GM23338 (cell line): ENCODE results near the gene FRK. TPM values are rescaled to one million over a fixed set of nuclear protein-coding genes. Genes with fewer than 3 reads are reported as not detected.

ENCODE experiments used
- ATAC-seq: fragments of 200-7000 bp; cut with Tn5 transposase; 3 replicates; pipeline ENCODE4 v1.9.1; 2020
- DNase-seq: peaks from one replicate; pipeline ENCODE4 v3.0.0-alpha.2; 2015; ENCODE audit warnings: low spot score
- H2AFZ ChIP-seq: fragments of 200-600 bp; sonication (generic); 2 replicates; pipeline ENCODE4 v1.8.0; 2016; ENCODE audit warnings: antibody characterized with exemption, mild to moderate bottlenecking, moderate library complexity
- H3F3A ChIP-seq: fragments of 200-600 bp; sonication (generic); replicated peaks from 2 replicates; pipeline ENCODE4 v1.8.0; 2017; ENCODE audit warnings: antibody characterized with exemption, mixed run types, low read depth
- H3K27ac ChIP-seq: fragments of 200-600 bp; sonication (generic); 2 replicates; pipeline ENCODE4 v1.6.1; 2016; ENCODE audit warnings: low read depth
- H3K27me3 ChIP-seq: fragments of 200-600 bp; sonication (generic); 2 replicates; pipeline ENCODE4 v1.8.0; 2016; ENCODE audit warnings: mild to moderate bottlenecking, mixed run types, moderate library complexity; ENCODE audit not compliant: insufficient read depth
- H3K36me3 ChIP-seq: fragments of 200-600 bp; sonication (generic); 2 replicates; pipeline ENCODE4 v1.8.0; 2016; ENCODE audit warnings: mild to moderate bottlenecking; ENCODE audit not compliant: insufficient read depth
- H3K4me1 ChIP-seq: fragments of 200-600 bp; sonication (generic); 2 replicates; pipeline ENCODE4 v1.8.0; 2016; ENCODE audit warnings: mild to moderate bottlenecking, moderate library complexity; ENCODE audit not compliant: insufficient read depth
- H3K4me2 ChIP-seq: fragments of 200-600 bp; sonication (generic); 2 replicates; pipeline ENCODE4 v1.7.1; 2017; ENCODE audit warnings: mixed run types
- H3K4me3 ChIP-seq: fragments of 200-600 bp; sonication (generic); 2 replicates; pipeline ENCODE4 v1.6.1; 2016; ENCODE audit warnings: mixed run types
- H3K79me2 ChIP-seq: fragments of 200-600 bp; sonication (generic); replicated peaks from 2 replicates; pipeline ENCODE4 v1.8.0; 2017; ENCODE audit warnings: mild to moderate bottlenecking; ENCODE audit not compliant: insufficient read depth
- H3K9me2 ChIP-seq: fragments of 200-600 bp; sonication (generic); 2 replicates; pipeline ENCODE4 v1.8.0; 2017; ENCODE audit not compliant: insufficient read depth
- H4K20me1 ChIP-seq: fragments of 200-600 bp; sonication (generic); replicated peaks from 2 replicates; pipeline ENCODE4 v1.8.0; 2017; ENCODE audit warnings: mild to moderate bottlenecking; ENCODE audit not compliant: insufficient read depth
- H3K27ac Mint-ChIP-seq: 2 replicates; pipeline ENCODE4 v1.8.0; 2020; ENCODE audit warnings: inconsistent platforms, mild to moderate bottlenecking, moderate library complexity, mixed read lengths
- H3K27me3 Mint-ChIP-seq: 3 replicates; pipeline ENCODE4 v1.8.0; 2022; ENCODE audit warnings: low read depth, mild to moderate bottlenecking, moderate library complexity, mixed read lengths, inconsistent platforms; ENCODE audit not compliant: insufficient read depth, poor library complexity
- H3K36me3 Mint-ChIP-seq: 3 replicates; pipeline ENCODE4 v1.8.0; 2021; ENCODE audit warnings: low read depth, mild to moderate bottlenecking, inconsistent platforms, moderate library complexity, mixed read lengths
- H3K4me1 Mint-ChIP-seq: 3 replicates; pipeline ENCODE4 v1.8.0; 2020; ENCODE audit warnings: mild to moderate bottlenecking, inconsistent platforms, mixed read lengths
- H3K4me3 Mint-ChIP-seq: 3 replicates; pipeline ENCODE4 v1.8.0; 2021; ENCODE audit warnings: moderate library complexity, mild to moderate bottlenecking, inconsistent platforms, mixed read lengths
- H3K9me3 Mint-ChIP-seq: 3 replicates; pipeline ENCODE4 v1.8.0; 2020; ENCODE audit warnings: moderate library complexity, mild to moderate bottlenecking, inconsistent platforms, mixed read lengths
- CREB1 ChIP-seq: fragments of 250-450 bp; sonication (Bioruptor Pico); IDR thresholded peaks from 2 replicates; pipeline ENCODE4 v1.5.0; 2020; ENCODE audit warnings: low read depth, mild to moderate bottlenecking, moderate library complexity
- EZH2phosphoT487 ChIP-seq: fragments of 200-600 bp; sonication (generic); IDR thresholded peaks from one replicate; pipeline ENCODE4 v1.8.1; 2018; ENCODE audit warnings: antibody characterized with exemption; ENCODE audit not compliant: unreplicated experiment
- JUNB ChIP-seq: IDR thresholded peaks from one replicate; pipeline ENCODE4 v1.6.1; 2016; ENCODE audit warnings: antibody characterized with exemption; ENCODE audit not compliant: unreplicated experiment
- NANOG ChIP-seq: IDR thresholded peaks from 2 replicates; pipeline ENCODE4 v1.6.1; 2016; ENCODE audit warnings: antibody characterized with exemption, borderline replicate concordance
- POLR2AphosphoS5 ChIP-seq: IDR thresholded peaks from 2 replicates; pipeline ENCODE4 v1.6.1; 2016; ENCODE audit warnings: antibody characterized with exemption, low read depth
- STAT1 ChIP-seq: IDR thresholded peaks from one replicate; pipeline ENCODE4 v1.6.1; 2016; ENCODE audit warnings: antibody characterized with exemption; ENCODE audit not compliant: unreplicated experiment
- ZNF114 ChIP-seq: fragments of 250-450 bp; sonication (Bioruptor Pico); IDR thresholded peaks from 2 replicates; pipeline ENCODE4 v1.5.0; 2020; ENCODE audit warnings: mild to moderate bottlenecking, moderate library complexity
- ZNF331 ChIP-seq: fragments of 250-450 bp; sonication (Bioruptor Pico); IDR thresholded peaks from 2 replicates; pipeline ENCODE4 v1.5.0; 2020; ENCODE audit warnings: low read depth, mild to moderate bottlenecking, moderate library complexity
- polyA plus RNA-seq: library from polyadenylated mRNA; unstranded; fragments of >200 nt; fragmentation: Nextera tagmentation; extraction: Ambion mirVana; gene quantifications from 2 replicates; pipeline ENCODE4 v1.2.1, GENCODE V29; 2016
- total RNA-seq: library from RNA; depleted of rRNA; stranded (reverse); fragments of >200 nt; shearing (Covaris generic); gene quantifications from 2 replicates; pipeline ENCODE4 v1.2.3, GENCODE V29; 2014
- TF ChIP-seq, protein P1 (sequence below): IDR thresholded peaks from 2 replicates; pipeline ENCODE4 v1.6.1; 2016; ENCODE audit warnings: antibody characterized with exemption
- TF ChIP-seq, protein P2 (sequence below): IDR thresholded peaks from one replicate; pipeline ENCODE4 v1.6.1; 2018; ENCODE audit warnings: antibody characterized with exemption; ENCODE audit not compliant: unreplicated experiment
- TF ChIP-seq, protein P3 (sequence below), 2 experiments: fragments of 200-600 bp in 1 of 2; sonication (generic) in 1 of 2; conservative IDR thresholded peaks; 2 replicates each; pipeline versions ENCODE4 v1.5.1 to v1.6.1; 2016 to 2017; ENCODE audit warnings: antibody characterized with exemption in 2 of 2, low read depth in 2 of 2, mild to moderate bottlenecking in 2 of 2, moderate library complexity in 1 of 2

FRK gene
- total and polyA plus RNA-seq, 2 experiments from 2014 or later, result 0.06 to 0.24 TPM

DNA sequence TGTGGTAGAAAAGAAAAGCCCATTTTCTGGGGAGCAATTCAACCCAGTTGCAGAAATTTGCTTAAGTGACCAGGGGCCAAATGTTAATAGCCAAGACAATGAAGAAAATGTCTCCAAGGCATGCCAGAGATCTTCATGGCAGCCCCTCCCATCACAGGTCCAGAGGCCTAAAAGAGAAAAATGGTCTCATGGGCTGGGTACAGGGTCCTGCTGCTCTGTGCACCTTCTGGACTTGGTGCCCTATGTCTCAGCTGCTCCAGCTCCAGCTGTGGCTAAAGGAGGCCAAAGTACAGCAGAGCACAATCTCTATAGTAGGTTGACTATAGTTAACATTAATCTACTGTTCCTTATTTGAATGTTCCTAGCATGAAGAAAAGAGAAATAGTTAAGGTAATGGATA is 44.7 kb downstream of the FRK start:
- H3F3A ChIP-seq, result no peaks in the 10 kb centered on the region
- H3K27me3 Mint-ChIP-seq, result no peaks in the 10 kb centered on the region
- no peak overlapping the region for H3K27ac ChIP-seq
- H3K4me1 ChIP-seq, result no peaks in the 10 kb centered on the region
- H4K20me1 ChIP-seq, result no peaks in the 10 kb centered on the region
- TF ChIP-seq, protein P1, sequence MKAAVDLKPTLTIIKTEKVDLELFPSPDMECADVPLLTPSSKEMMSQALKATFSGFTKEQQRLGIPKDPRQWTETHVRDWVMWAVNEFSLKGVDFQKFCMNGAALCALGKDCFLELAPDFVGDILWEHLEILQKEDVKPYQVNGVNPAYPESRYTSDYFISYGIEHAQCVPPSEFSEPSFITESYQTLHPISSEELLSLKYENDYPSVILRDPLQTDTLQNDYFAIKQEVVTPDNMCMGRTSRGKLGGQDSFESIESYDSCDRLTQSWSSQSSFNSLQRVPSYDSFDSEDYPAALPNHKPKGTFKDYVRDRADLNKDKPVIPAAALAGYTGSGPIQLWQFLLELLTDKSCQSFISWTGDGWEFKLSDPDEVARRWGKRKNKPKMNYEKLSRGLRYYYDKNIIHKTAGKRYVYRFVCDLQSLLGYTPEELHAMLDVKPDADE, result no peak
- TF ChIP-seq ZNF331 (CRISPR knock-in tag), result no peak
- TF ChIP-seq EZH2phosphoT487, result no peak
- TF ChIP-seq, protein P2, sequence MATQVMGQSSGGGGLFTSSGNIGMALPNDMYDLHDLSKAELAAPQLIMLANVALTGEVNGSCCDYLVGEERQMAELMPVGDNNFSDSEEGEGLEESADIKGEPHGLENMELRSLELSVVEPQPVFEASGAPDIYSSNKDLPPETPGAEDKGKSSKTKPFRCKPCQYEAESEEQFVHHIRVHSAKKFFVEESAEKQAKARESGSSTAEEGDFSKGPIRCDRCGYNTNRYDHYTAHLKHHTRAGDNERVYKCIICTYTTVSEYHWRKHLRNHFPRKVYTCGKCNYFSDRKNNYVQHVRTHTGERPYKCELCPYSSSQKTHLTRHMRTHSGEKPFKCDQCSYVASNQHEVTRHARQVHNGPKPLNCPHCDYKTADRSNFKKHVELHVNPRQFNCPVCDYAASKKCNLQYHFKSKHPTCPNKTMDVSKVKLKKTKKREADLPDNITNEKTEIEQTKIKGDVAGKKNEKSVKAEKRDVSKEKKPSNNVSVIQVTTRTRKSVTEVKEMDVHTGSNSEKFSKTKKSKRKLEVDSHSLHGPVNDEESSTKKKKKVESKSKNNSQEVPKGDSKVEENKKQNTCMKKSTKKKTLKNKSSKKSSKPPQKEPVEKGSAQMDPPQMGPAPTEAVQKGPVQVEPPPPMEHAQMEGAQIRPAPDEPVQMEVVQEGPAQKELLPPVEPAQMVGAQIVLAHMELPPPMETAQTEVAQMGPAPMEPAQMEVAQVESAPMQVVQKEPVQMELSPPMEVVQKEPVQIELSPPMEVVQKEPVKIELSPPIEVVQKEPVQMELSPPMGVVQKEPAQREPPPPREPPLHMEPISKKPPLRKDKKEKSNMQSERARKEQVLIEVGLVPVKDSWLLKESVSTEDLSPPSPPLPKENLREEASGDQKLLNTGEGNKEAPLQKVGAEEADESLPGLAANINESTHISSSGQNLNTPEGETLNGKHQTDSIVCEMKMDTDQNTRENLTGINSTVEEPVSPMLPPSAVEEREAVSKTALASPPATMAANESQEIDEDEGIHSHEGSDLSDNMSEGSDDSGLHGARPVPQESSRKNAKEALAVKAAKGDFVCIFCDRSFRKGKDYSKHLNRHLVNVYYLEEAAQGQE, result no peak
- no peak for TF ChIP-seq STAT1
- TF ChIP-seq NANOG, result no peak
- no peak for TF ChIP-seq POLR2AphosphoS5
- TF ChIP-seq, protein P3, sequence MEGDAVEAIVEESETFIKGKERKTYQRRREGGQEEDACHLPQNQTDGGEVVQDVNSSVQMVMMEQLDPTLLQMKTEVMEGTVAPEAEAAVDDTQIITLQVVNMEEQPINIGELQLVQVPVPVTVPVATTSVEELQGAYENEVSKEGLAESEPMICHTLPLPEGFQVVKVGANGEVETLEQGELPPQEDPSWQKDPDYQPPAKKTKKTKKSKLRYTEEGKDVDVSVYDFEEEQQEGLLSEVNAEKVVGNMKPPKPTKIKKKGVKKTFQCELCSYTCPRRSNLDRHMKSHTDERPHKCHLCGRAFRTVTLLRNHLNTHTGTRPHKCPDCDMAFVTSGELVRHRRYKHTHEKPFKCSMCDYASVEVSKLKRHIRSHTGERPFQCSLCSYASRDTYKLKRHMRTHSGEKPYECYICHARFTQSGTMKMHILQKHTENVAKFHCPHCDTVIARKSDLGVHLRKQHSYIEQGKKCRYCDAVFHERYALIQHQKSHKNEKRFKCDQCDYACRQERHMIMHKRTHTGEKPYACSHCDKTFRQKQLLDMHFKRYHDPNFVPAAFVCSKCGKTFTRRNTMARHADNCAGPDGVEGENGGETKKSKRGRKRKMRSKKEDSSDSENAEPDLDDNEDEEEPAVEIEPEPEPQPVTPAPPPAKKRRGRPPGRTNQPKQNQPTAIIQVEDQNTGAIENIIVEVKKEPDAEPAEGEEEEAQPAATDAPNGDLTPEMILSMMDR (conservative IDR thresholded peaks at IDR 0.05; ENCODE audit: low read depth in 2 of 2), result no peak
- no peak for TF ChIP-seq JUNB
- TF ChIP-seq ZNF114 (CRISPR knock-in tag), result no peak
- TF ChIP-seq CREB1 (CRISPR knock-in tag), result no peak
- DNase-seq (no peak), ATAC-seq (no peak)
- H2AFZ ChIP-seq, result no peak overlapping the region
- no peaks in the 10 kb centered on the region for H3K79me2 ChIP-seq
- peaks cover 10% of the 10 kb centered on the region for H3K4me1 Mint-ChIP-seq
- H3K9me2 ChIP-seq, result no peaks in the 10 kb centered on the region
- no peaks in the 10 kb centered on the region for H3K27me3 ChIP-seq
- no peak overlapping the region for H3K4me3 Mint-ChIP-seq
- H3K9me3 Mint-ChIP-seq, result no peaks in the 10 kb centered on the region
- H3K4me3 ChIP-seq, result no peak overlapping the region
- no peaks in the 10 kb centered on the region for H3K36me3 ChIP-seq
- H3K4me2 ChIP-seq, result no peak overlapping the region
- no peak overlapping the region for H3K27ac Mint-ChIP-seq
- no peaks in the 10 kb centered on the region for H3K36me3 Mint-ChIP-seq
